Astrocyte (in vitro differentiated cells and primary cell): ENCODE results near the gene PALLD. TPM values are rescaled to one million over a fixed set of nuclear protein-coding genes. Genes with fewer than 3 reads are reported as not detected.
A peak's percentile ranks its signal among the peaks of the same experiment; 100 is the strongest.

Experiments used
- DNase-seq: peaks from one replicate; pipeline ENCODE4 v3.0.0-alpha.2; 2010; ENCODE audit warnings: low read depth
- FAIRE-seq: peaks from 2 replicates; lab custom pipeline; 2011; peaks lifted over from hg19 to GRCh38; lab: Jason Lieb, UNC
- H2AFZ ChIP-seq: 2 replicates; pipeline ENCODE4 v1.6.0; 2012; ENCODE audit warnings: low read depth, low read length, inconsistent platforms
- H3K27ac ChIP-seq: 2 replicates; pipeline ENCODE4 v1.5.1; 2011; ENCODE audit warnings: low read depth, low read length, inconsistent platforms
- H3K27me3 ChIP-seq: 2 replicates; pipeline ENCODE4 v1.6.0; 2011; ENCODE audit warnings: low read length, inconsistent platforms; ENCODE audit not compliant: insufficient read depth
- H3K36me3 ChIP-seq: 2 replicates; pipeline ENCODE4 v1.5.1; 2011; ENCODE audit warnings: low read length, inconsistent platforms; ENCODE audit not compliant: insufficient read depth
- H3K4me1 ChIP-seq: 2 replicates; pipeline ENCODE4 v1.5.1; 2011; ENCODE audit warnings: low read length, inconsistent platforms; ENCODE audit not compliant: insufficient read depth
- H3K4me2 ChIP-seq: 2 replicates; pipeline ENCODE4 v1.6.0; 2012; ENCODE audit warnings: low read length, inconsistent platforms
- H3K4me3 ChIP-seq: 2 replicates; pipeline ENCODE4 v1.5.1; 2011; ENCODE audit warnings: low read depth, mild to moderate bottlenecking, low read length, inconsistent platforms; ENCODE audit not compliant: insufficient read depth
- H3K79me2 ChIP-seq: 2 replicates; pipeline ENCODE4 v1.6.0; 2012; ENCODE audit warnings: mild to moderate bottlenecking, low read length, inconsistent platforms; ENCODE audit not compliant: insufficient read depth
- H3K9ac ChIP-seq: 2 replicates; pipeline ENCODE4 v1.6.0; 2012; ENCODE audit warnings: mild to moderate bottlenecking, low read length, inconsistent platforms
- H3K9me3 ChIP-seq: 2 replicates; pipeline ENCODE4 v1.5.1; 2012; ENCODE audit warnings: low read depth, mild to moderate bottlenecking, low read length, inconsistent platforms; ENCODE audit not compliant: insufficient read depth
- H4K20me1 ChIP-seq: 2 replicates; pipeline ENCODE4 v1.6.0; 2012; ENCODE audit warnings: low read length, inconsistent platforms; ENCODE audit not compliant: insufficient read depth
- H3K27ac Mint-ChIP-seq: one replicate; pipeline ENCODE4 v1.8.0; 2021; ENCODE audit warnings: mild to moderate bottlenecking, mixed read lengths; ENCODE audit not compliant: unreplicated experiment
- H3K27me3 Mint-ChIP-seq: one replicate; pipeline ENCODE4 v1.8.0; 2021; ENCODE audit warnings: low read depth, mixed read lengths; ENCODE audit not compliant: unreplicated experiment
- H3K36me3 Mint-ChIP-seq: one replicate; pipeline ENCODE4 v1.8.0; 2021; ENCODE audit warnings: low read depth, mixed read lengths; ENCODE audit not compliant: unreplicated experiment
- H3K4me1 Mint-ChIP-seq: one replicate; pipeline ENCODE4 v1.8.0; 2021; ENCODE audit warnings: low read depth, mixed read lengths; ENCODE audit not compliant: unreplicated experiment
- H3K4me3 Mint-ChIP-seq: one replicate; pipeline ENCODE4 v1.8.0; 2021; ENCODE audit warnings: mild to moderate bottlenecking, moderate library complexity, mixed read lengths; ENCODE audit not compliant: unreplicated experiment
- H3K9me3 Mint-ChIP-seq: one replicate; pipeline ENCODE4 v1.8.0; 2021; ENCODE audit warnings: mild to moderate bottlenecking, mixed read lengths; ENCODE audit not compliant: unreplicated experiment
- CTCF ChIP-seq: IDR thresholded peaks from 2 replicates; pipeline ENCODE4 v1.5.1; 2011; ENCODE audit warnings: low read depth, mild to moderate bottlenecking, inconsistent platforms, low read length, moderate library complexity; ENCODE audit not compliant: insufficient read depth
- EZH2 ChIP-seq: IDR thresholded peaks from 2 replicates; pipeline ENCODE4 v1.6.1; 2012; ENCODE audit warnings: mild to moderate bottlenecking, low read length, inconsistent platforms; ENCODE audit not compliant: insufficient read depth
- total RNA-seq: library from RNA; stranded (reverse); gene quantifications from 2 replicates; pipeline ENCODE4 v1.2.1, GENCODE V29; 2021

PALLD gene
- total RNA-seq, 1 donor from 2014 or later = 498 TPM

- H3K9ac ChIP-seq = no peak overlapping the region
- no peak overlapping the region for H3K4me3 ChIP-seq
- TF ChIP-seq CTCF (no peak), EZH2 (no peak)
- H2AFZ ChIP-seq = no peak overlapping the region
- no peaks in the 10 kb centered on the region for H3K27me3 Mint-ChIP-seq
- no peaks in the 10 kb centered on the region for H3K9me3 ChIP-seq
- H3K4me1 ChIP-seq = no peaks in the 10 kb centered on the region
- no peak overlapping the region for H3K4me2 ChIP-seq
- no peaks in the 10 kb centered on the region for H3K27me3 ChIP-seq
- H3K36me3 ChIP-seq = no peaks in the 10 kb centered on the region
- H3K27ac ChIP-seq = no peak overlapping the region
- no peak overlapping the region for H3K4me3 Mint-ChIP-seq
- H4K20me1 ChIP-seq = peaks cover 4% of the 10 kb centered on the region
- H3K36me3 Mint-ChIP-seq = peaks cover 28% of the 10 kb centered on the region
- peak overlapping the region; percentile 60 for H3K27ac Mint-ChIP-seq
- peaks cover 61% of the 10 kb centered on the region for H3K4me1 Mint-ChIP-seq
- H3K79me2 ChIP-seq = peaks cover 8% of the 10 kb centered on the region
- no peak for FAIRE-seq
- peaks cover 2% of the 10 kb centered on the region for H3K9me3 Mint-ChIP-seq
- DNase-seq = no peak
These were observed 260.6 kb downstream of the PALLD start for GRCh38 chr4:168757500-168757899.

GRCh38 chr4:168758351-168758876 lies 261.6 kb downstream of the PALLD start:
- Mint-ChIP-seq H3K9me3 (peaks cover 5% of the 10 kb centered on the region), H3K27ac (peak overlapping the region; percentile 92), H3K27me3 (no peaks in the 10 kb centered on the region), H3K36me3 (peaks cover 36% of the 10 kb centered on the region), H3K4me3 (no peak overlapping the region), H3K4me1 (peaks cover 57% of the 10 kb centered on the region)
- peaks cover 2% of the 10 kb centered on the region for H4K20me1 ChIP-seq
- FAIRE-seq = peak; percentile 99
- no peaks in the 10 kb centered on the region for H3K9me3 ChIP-seq
- no peaks in the 10 kb centered on the region for H3K36me3 ChIP-seq
- no peaks in the 10 kb centered on the region for H3K27me3 ChIP-seq
- H3K27ac ChIP-seq = peak overlapping the region; percentile 78
- H3K4me2 ChIP-seq = peak overlapping the region; percentile 43
- no peak for TF ChIP-seq EZH2
- peak; percentile 95 for DNase-seq
- H3K9ac ChIP-seq = peak overlapping the region; percentile 35
- H3K4me3 ChIP-seq = no peak overlapping the region
- H3K4me1 ChIP-seq = no peaks in the 10 kb centered on the region
- peaks cover 4% of the 10 kb centered on the region for H3K79me2 ChIP-seq
- no peak overlapping the region for H2AFZ ChIP-seq

- Mint-ChIP-seq H3K27ac (peak overlapping the region; percentile 80), H3K36me3 (peaks cover 32% of the 10 kb centered on the region), H3K4me3 (no peak overlapping the region), H3K4me1 (peaks cover 49% of the 10 kb centered on the region), H3K9me3 (peaks cover 5% of the 10 kb centered on the region), H3K27me3 (no peaks in the 10 kb centered on the region)
- Histone ChIP-seq H3K36me3 (no peaks in the 10 kb centered on the region), H3K79me2 (peaks cover 4% of the 10 kb centered on the region), H3K27ac (peak overlapping the region; percentile 5), H3K4me3 (no peak overlapping the region), H3K9ac (no peak overlapping the region), H3K4me1 (no peaks in the 10 kb centered on the region), H3K27me3 (no peaks in the 10 kb centered on the region), H3K9me3 (no peaks in the 10 kb centered on the region), H2AFZ (no peak overlapping the region), H4K20me1 (no peaks in the 10 kb centered on the region), H3K4me2 (no peak overlapping the region)
- no peak for FAIRE-seq
- DNase-seq = no peak
- TF ChIP-seq EZH2 (no peak), CTCF (no peak)
These were observed 262.5 kb downstream of the PALLD start for GRCh38 chr4:168759321-168759720.
